Activated naive CD4-positive, alpha-beta T cell treated with anti-CD3 and anti-CD28 coated beads for 36 hours (primary cell): Measurements from ENCODE around the gene JAKMIP1. TPM values are rescaled to one million over a fixed set of nuclear protein-coding genes. Genes with fewer than 3 reads are reported as not detected.

Source experiments
- CTCF ChIA-PET: fragments of 350-600 bp; sonication (Branson Sonifier 250); formaldehyde crosslinking; loops from one replicate; lab custom pipeline; 2021; ENCODE audit warnings: antibody characterized with exemption; lab: Charles Lee
- DNase-seq: peaks from one replicate; pipeline ENCODE4 v3.0.0-alpha.2; 2020
- H3K27ac Mint-ChIP-seq: one replicate; pipeline ENCODE4 v1.8.0; 2021; ENCODE audit warnings: mild to moderate bottlenecking, mixed read lengths
- H3K27me3 Mint-ChIP-seq: one replicate; pipeline ENCODE4 v1.8.0; 2021; ENCODE audit warnings: low read depth, mixed read lengths
- H3K36me3 Mint-ChIP-seq: one replicate; pipeline ENCODE4 v1.8.0; 2021; ENCODE audit warnings: low read depth, mixed read lengths
- H3K4me1 Mint-ChIP-seq: one replicate; pipeline ENCODE4 v1.8.0; 2021; ENCODE audit warnings: low read depth, mixed read lengths
- H3K4me3 Mint-ChIP-seq: one replicate; pipeline ENCODE4 v1.8.0; 2021; ENCODE audit warnings: mild to moderate bottlenecking, moderate library complexity, mixed read lengths
- H3K9me3 Mint-ChIP-seq: one replicate; pipeline ENCODE4 v1.8.0; 2021; ENCODE audit warnings: mixed read lengths
- intact Hi-C: fragments of 100-400 bp; cut with micrococcal nuclease; formaldehyde crosslinking; loops from one replicate; pipeline ENCODE4 v1.15.1; 2023
- total RNA-seq, 2 experiments: library from RNA; stranded (reverse); gene quantifications; one replicate each; pipeline ENCODE4 v1.2.3, GENCODE V29; 2021

The JAKMIP1 gene
- total RNA-seq, 2 experiments from 2014 or later, result 0.27 to 0.50 TPM

- Mint-ChIP-seq H3K27me3 (no peaks in the 10 kb centered on the region), H3K4me3 (no peak overlapping the region), H3K9me3 (no peaks in the 10 kb centered on the region), H3K27ac (no peak overlapping the region), H3K4me1 (no peaks in the 10 kb centered on the region), H3K36me3 (no peaks in the 10 kb centered on the region)
- intact Hi-C loops, result no loop called here
- CTCF ChIA-PET, result interaction anchor here (0.8 kb wide), 1 partner anchor 12 kb away, joined by 3 read pairs; no protein-coding TSS in a partner anchor
- DNase-seq, result no peak
Observed at GRCh38 chr4:6123116-6123515, 77.2 kb downstream of the JAKMIP1 start.

DNA sequence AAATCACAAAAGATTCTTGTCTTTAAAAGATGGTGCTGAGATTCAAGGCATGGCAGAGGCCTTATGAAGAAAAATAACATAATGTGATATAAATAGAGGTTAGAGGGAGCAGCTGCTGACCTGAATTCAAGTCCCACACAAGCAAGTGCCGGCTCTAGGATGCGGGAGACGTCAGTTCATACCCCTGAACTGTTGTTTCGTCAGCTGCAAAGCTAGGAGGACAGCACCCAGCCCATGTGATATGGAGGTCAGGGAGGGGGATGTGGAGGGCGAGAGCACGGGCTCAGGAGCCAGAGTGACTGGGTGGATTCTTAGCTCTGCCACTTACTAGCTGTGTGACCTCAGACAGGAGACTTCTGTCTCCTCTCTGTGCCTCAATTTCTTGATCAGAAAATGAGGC is 77.9 kb downstream of the JAKMIP1 start:
- Mint-ChIP-seq H3K27me3 (no peaks in the 10 kb centered on the region), H3K4me3 (no peak overlapping the region), H3K9me3 (no peaks in the 10 kb centered on the region), H3K27ac (no peak overlapping the region), H3K4me1 (no peaks in the 10 kb centered on the region), H3K36me3 (no peaks in the 10 kb centered on the region)
- no peak for DNase-seq
- CTCF ChIA-PET, result interaction anchor here (0.8 kb wide), 1 partner anchor 12 kb away, joined by 3 read pairs; no protein-coding TSS in a partner anchor
- intact Hi-C loops, result no loop called here

GRCh38 chr4:6121941-6122340 is 78.4 kb downstream of the JAKMIP1 start:
- H3K27ac Mint-ChIP-seq, result no peak overlapping the region
- H3K36me3 Mint-ChIP-seq, result no peaks in the 10 kb centered on the region
- intact Hi-C loops, result no loop called here
- DNase-seq, result no peak
- H3K4me3 Mint-ChIP-seq, result no peak overlapping the region
- no peaks in the 10 kb centered on the region for H3K4me1 Mint-ChIP-seq
- CTCF ChIA-PET, result no interaction called here
- no peaks in the 10 kb centered on the region for H3K9me3 Mint-ChIP-seq
- peaks cover 4% of the 10 kb centered on the region for H3K27me3 Mint-ChIP-seq

GRCh38 chr4:6121276-6121850 is 79.0 kb downstream of the JAKMIP1 start:
- H3K36me3 Mint-ChIP-seq, result no peaks in the 10 kb centered on the region
- peaks cover 10% of the 10 kb centered on the region for H3K27me3 Mint-ChIP-seq
- no peaks in the 10 kb centered on the region for H3K9me3 Mint-ChIP-seq
- no peak for DNase-seq
- intact Hi-C loops, result no loop called here
- no peaks in the 10 kb centered on the region for H3K4me1 Mint-ChIP-seq
- no peak overlapping the region for H3K27ac Mint-ChIP-seq
- CTCF ChIA-PET, result no interaction called here
- H3K4me3 Mint-ChIP-seq, result no peak overlapping the region

- no peak for DNase-seq
- Mint-ChIP-seq H3K36me3 (no peaks in the 10 kb centered on the region), H3K27ac (no peak overlapping the region), H3K4me1 (no peaks in the 10 kb centered on the region), H3K4me3 (no peak overlapping the region), H3K27me3 (peaks cover 15% of the 10 kb centered on the region), H3K9me3 (no peaks in the 10 kb centered on the region)
- intact Hi-C loops, result no loop called here
- CTCF ChIA-PET, result no interaction called here
Observed at GRCh38 chr4:6120361-6120760, 80.0 kb downstream of the JAKMIP1 start.

DNA sequence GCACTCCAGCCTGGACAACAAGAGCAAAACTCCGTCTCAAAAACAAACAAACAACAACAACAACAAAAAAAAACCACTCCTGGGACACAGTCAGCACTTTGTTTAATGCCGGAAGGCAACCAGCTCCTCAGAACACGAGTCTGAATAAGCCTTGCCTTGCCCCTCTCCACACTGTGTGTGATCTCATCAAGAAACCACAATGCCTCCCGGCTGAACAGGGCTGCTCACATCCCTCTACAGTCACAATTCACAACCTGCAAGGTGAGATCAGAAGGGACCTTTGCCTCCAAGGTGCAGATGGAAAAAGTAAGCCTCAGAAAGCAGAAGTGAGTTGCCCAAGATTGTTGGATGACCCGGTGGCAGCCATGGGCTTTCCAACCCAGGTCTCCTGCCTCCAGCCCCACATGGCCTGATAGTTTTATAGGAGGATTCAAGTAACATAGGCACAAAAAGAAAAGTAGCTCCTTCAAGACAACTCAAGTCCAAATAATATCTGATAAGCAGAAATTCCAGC is 80.8 kb downstream of the JAKMIP1 start:
- CTCF ChIA-PET, result interaction anchor here (0.8 kb wide), 1 partner anchor 122 kb away, joined by 4 read pairs; no protein-coding TSS in a partner anchor
- Mint-ChIP-seq H3K36me3 (no peaks in the 10 kb centered on the region), H3K4me3 (no peak overlapping the region), H3K27ac (no peak overlapping the region), H3K4me1 (no peaks in the 10 kb centered on the region), H3K27me3 (peaks cover 15% of the 10 kb centered on the region), H3K9me3 (no peaks in the 10 kb centered on the region)
- intact Hi-C loops, result no loop called here
- DNase-seq, result no peak

DNA sequence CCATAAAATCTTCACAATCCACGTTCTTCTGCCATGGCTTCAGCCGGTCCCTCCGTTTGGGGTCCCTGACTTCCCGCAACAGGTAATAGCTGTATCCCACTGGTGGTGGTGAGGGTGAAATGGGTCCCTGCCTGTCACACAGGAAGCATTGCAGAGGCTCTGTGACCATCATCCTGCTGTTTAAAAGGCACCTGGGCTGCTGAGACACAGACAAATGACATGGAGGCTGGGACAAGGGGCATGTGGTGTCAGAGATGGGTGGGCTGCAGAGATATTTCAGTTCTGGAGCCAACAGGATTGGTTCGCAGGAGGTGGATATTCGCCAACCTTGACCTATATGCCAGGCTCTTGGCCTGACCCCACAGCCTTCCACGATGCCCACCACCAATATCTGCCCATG is 82.1 kb downstream of the JAKMIP1 start:
- Mint-ChIP-seq H3K4me3 (no peak overlapping the region), H3K36me3 (no peaks in the 10 kb centered on the region), H3K9me3 (no peaks in the 10 kb centered on the region), H3K27ac (no peak overlapping the region), H3K4me1 (no peaks in the 10 kb centered on the region), H3K27me3 (peaks cover 15% of the 10 kb centered on the region)
- no peak for DNase-seq
- intact Hi-C loops, result no loop called here
- CTCF ChIA-PET, result no interaction called here

- Mint-ChIP-seq H3K9me3 (no peaks in the 10 kb centered on the region), H3K36me3 (no peaks in the 10 kb centered on the region), H3K27me3 (peaks cover 15% of the 10 kb centered on the region), H3K4me3 (no peak overlapping the region), H3K4me1 (no peaks in the 10 kb centered on the region), H3K27ac (no peak overlapping the region)
- DNase-seq, result no peak
- intact Hi-C loops, result no loop called here
- CTCF ChIA-PET, result no interaction called here
Observed at GRCh38 chr4:6116696-6117285, 83.6 kb downstream of the JAKMIP1 start.

GRCh38 chr4:6115746-6116586 is 84.4 kb downstream of the JAKMIP1 start:
- CTCF ChIA-PET, result no interaction called here
- no peak overlapping the region for H3K27ac Mint-ChIP-seq
- no peak overlapping the region for H3K4me3 Mint-ChIP-seq
- H3K4me1 Mint-ChIP-seq, result no peaks in the 10 kb centered on the region
- H3K27me3 Mint-ChIP-seq, result peaks cover 15% of the 10 kb centered on the region
- intact Hi-C loops, result no loop called here
- no peaks in the 10 kb centered on the region for H3K36me3 Mint-ChIP-seq
- no peak for DNase-seq
- H3K9me3 Mint-ChIP-seq, result no peaks in the 10 kb centered on the region

GRCh38 chr4:6115342-6115741 is 85.0 kb downstream of the JAKMIP1 start:
- Mint-ChIP-seq H3K36me3 (no peaks in the 10 kb centered on the region), H3K27ac (no peak overlapping the region), H3K9me3 (no peaks in the 10 kb centered on the region), H3K4me3 (no peak overlapping the region), H3K27me3 (peaks cover 15% of the 10 kb centered on the region), H3K4me1 (no peaks in the 10 kb centered on the region)
- CTCF ChIA-PET, result no interaction called here
- intact Hi-C loops, result no loop called here
- DNase-seq, result no peak

DNA sequence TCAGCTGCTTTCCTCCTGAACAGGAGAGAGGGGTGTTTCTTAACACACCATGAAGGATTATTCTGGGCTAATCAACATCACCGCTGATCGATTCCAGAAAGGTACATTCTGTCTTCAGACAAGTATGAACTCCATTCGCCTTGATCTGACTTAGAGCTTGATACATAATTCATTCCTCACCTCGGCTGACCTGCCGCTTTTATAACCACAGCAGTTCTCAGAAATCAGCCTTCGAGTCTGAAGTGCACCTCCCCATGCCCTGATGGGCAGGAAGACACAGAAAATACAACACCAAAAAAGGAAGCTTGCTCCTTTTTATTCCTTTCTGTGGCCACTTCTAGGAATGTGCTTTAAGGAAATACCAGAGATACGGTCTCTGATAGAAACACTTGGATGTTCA is 85.7 kb downstream of the JAKMIP1 start:
- CTCF ChIA-PET, result no interaction called here
- no peaks in the 10 kb centered on the region for H3K9me3 Mint-ChIP-seq

GRCh38 chr4:6114181-6114580 is 86.2 kb downstream of the JAKMIP1 start:
- Mint-ChIP-seq H3K27me3 (peaks cover 15% of the 10 kb centered on the region), H3K27ac (no peak overlapping the region), H3K9me3 (no peaks in the 10 kb centered on the region), H3K4me1 (no peaks in the 10 kb centered on the region), H3K36me3 (no peaks in the 10 kb centered on the region), H3K4me3 (no peak overlapping the region)
- intact Hi-C loops, result no loop called here
- no peak for DNase-seq
- CTCF ChIA-PET, result no interaction called here

More for the DNA sequence above, 85.7 kb downstream of the JAKMIP1 start:
- intact Hi-C loops, result no loop called here
- Mint-ChIP-seq H3K4me3 (no peak overlapping the region), H3K36me3 (no peaks in the 10 kb centered on the region), H3K4me1 (no peaks in the 10 kb centered on the region), H3K27ac (no peak overlapping the region), H3K27me3 (peaks cover 15% of the 10 kb centered on the region)
- no peak for DNase-seq
